ENCODE data around the gene TMX4. TPM values are rescaled to one million over a fixed set of nuclear protein-coding genes. Genes with fewer than 3 reads are reported as not detected.
"Not testable (repeated sequence)": the region's sequence is repeated elsewhere in the genome, so short reads cannot be mapped to it uniquely, and the experiment has no call there.

TMX4 gene
- total RNA-seq, 4 donors from 2014 or later: 44.7 to 71.7 (median 56.3) TPM

- no peaks in the 10 kb centered on the region for H3K9me3 ChIP-seq
- no peaks in the 10 kb centered on the region for H3K27me3 ChIP-seq
- H3K4me1 ChIP-seq: no peaks in the 10 kb centered on the region
- H3K27ac ChIP-seq: no peak overlapping the region
- DNase-seq (ENCODE audit: low spot score in 2 of 2): peak in 1 of 2 donors; percentile 19
- TF ChIP-seq POLR2A (IDR thresholded peaks at IDR 0.05): no peak
- TF ChIP-seq EP300 (IDR thresholded peaks at IDR 0.05): peak in 1 of 2 donors; percentile 10
- H3K36me3 ChIP-seq: no peaks in the 10 kb centered on the region
- 71 to 74% methylated on average over 4 of the region's 4 CpGs for WGBS, 2 donors
- no peak overlapping the region for H3K4me3 ChIP-seq
Measured at GRCh38 chr20:7967199-7967844, 52.2 kb downstream of the TMX4 start.

DNA sequence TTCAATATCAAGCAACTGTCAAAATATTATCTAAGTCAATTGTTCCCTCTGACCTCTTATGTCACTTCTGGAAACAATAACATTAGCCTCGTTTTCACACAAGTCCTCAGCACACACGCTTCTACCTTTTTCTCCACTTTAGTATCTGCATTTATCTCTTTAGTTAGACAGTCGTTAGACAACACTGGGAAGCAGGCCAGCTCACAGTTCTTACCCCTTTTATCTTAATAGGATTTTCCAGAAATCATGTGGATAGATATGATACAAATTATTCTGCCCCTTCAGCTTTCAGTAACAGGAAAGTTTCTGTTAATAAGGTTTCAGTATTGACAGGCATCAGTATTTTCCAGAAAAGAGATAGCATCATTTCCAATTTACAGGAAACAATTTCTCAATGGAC lies 53.4 kb downstream of the TMX4 start:
- Histone ChIP-seq H3K27ac (no peak overlapping the region), H3K36me3 (no peaks in the 10 kb centered on the region), H3K9me3 (no peaks in the 10 kb centered on the region), H3K4me3 (no peak overlapping the region), H3K27me3 (no peaks in the 10 kb centered on the region), H3K4me1 (no peaks in the 10 kb centered on the region)
- no peak for TF ChIP-seq CTCF (IDR thresholded peaks at IDR 0.05)
- DNase-seq (ENCODE audit: low spot score in 2 of 2): no peak
- WGBS, 2 donors: 29 to 33% methylated on average over 3 of the region's 3 CpGs

DNA sequence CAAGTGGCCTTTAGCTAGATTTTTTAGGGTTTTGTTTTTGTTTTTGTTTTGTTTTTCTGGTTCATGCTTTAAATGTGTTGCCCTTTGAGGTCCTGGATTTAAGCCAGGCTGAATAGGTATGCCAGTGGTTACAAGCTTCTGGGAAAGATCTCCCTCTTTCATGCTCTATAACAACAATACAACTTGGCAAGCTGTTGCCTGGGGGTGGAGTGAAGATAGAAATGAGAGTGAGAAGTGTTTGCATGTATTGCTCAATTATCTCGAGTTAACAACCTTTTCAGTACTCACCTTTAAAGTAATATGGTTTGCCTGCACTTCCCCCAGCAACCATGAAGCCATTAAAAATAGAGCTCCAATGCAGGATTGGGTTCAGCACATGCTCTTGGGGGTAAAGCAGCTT lies 60.1 kb downstream of the TMX4 start:
- TF ChIP-seq EP300 (IDR thresholded peaks at IDR 0.05) (no peak), CTCF (IDR thresholded peaks at IDR 0.05) (no peak), POLR2A (IDR thresholded peaks at IDR 0.05) (no peak)

DNA sequence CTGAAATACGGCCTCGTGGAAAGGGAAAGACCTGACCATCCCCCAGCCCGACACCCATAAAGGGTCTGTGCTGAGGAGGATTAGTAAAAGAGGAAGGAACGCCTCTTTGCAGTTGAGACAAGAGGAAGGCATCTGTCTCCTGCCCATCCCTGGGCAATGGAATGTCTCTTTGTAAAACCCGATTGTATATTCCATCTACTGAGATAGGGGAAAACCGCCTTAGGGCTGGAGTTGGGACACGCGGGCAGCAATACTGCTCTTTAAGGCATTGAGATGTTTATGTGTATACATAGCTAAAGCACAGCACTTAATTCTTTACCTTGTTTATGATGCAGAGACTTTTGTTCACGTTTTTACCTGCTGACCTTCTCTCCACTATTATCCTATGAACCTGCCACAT lies 63.0 kb downstream of the TMX4 start:
- H3K27ac ChIP-seq; H3K4me1 ChIP-seq; H3K27me3 ChIP-seq; H3K36me3 ChIP-seq; DNase-seq (ENCODE audit: low spot score in 2 of 2); H3K4me3 ChIP-seq: not testable (repeated sequence)
- 76 to 81% methylated on average over 9 of the region's 9 CpGs for WGBS, 2 donors
- peaks cover 0 to 14% (median 0%) of the 10 kb centered on the region in 4 donors for H3K9me3 ChIP-seq

More for the DNA sequence above, 60.1 kb downstream of the TMX4 start:
- H3K4me1 ChIP-seq: no peaks in the 10 kb centered on the region
- H3K4me3 ChIP-seq: no peak overlapping the region
- no peak for DNase-seq (ENCODE audit: low spot score in 2 of 2)
- H3K36me3 ChIP-seq: no peaks in the 10 kb centered on the region
- 49 to 60% methylated on average over 1 of the region's 1 CpG for WGBS, 2 donors
- H3K9me3 ChIP-seq: peaks cover 0 to 11% (median 0%) of the 10 kb centered on the region in 4 donors
- H3K27ac ChIP-seq: no peak overlapping the region
- no peaks in the 10 kb centered on the region for H3K27me3 ChIP-seq

DNA sequence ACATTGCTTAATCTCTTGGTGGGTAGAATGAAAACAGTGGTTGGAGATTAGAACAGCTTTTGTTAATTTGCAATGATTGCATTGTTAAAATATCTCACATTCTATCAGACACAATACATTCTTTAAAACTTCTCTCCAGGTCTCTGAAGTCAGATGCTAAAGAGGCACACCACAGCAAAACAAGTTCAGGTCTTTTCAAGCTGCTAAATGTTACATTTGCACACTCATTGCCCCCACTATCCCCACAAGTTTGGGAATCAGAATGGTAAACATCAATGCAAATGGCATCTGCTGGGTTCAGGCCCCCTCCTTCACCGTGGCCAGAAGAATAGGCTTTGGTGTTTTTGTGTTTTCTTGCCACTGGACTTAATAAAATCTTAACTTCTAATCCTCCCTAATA lies 69.2 kb downstream of the TMX4 start:
- Histone ChIP-seq H3K4me3 (no peak overlapping the region), H3K36me3 (no peaks in the 10 kb centered on the region), H3K4me1 (no peaks in the 10 kb centered on the region), H3K9me3 (peaks cover 0 to 16% (median 0%) of the 10 kb centered on the region in 4 donors), H3K27me3 (no peaks in the 10 kb centered on the region), H3K27ac (no peak overlapping the region)
- WGBS, 2 donors: 63 to 65% methylated on average over 1 of the region's 1 CpG
- TF ChIP-seq CTCF (IDR thresholded peaks at IDR 0.05): no peak
- no peak for TF ChIP-seq EP300 (IDR thresholded peaks at IDR 0.05)
- TF ChIP-seq POLR2A (IDR thresholded peaks at IDR 0.05): no peak
- DNase-seq (ENCODE audit: low spot score in 2 of 2): no peak

DNA sequence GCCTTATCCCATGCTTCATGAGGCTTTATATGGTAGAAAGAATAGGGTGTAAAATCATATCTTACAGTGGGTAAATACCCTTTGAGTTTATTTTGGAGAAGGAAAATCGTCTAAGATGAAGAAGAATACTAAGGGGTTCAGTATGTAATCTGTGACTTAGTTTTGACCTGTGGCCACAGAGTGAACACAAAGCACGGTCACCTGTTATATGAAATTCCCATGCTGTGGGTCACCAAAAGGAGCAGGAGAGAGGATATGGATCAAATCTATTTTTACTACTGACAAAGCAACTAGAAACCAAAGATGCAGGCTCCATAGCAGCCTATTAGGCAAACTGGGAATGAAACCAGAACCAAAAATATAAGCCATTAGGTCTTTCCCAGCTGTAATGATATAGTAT lies 75.7 kb downstream of the TMX4 start:
- 32 to 36% methylated on average over 2 of the region's 2 CpGs for WGBS, 2 donors
- no peak for DNase-seq (ENCODE audit: low spot score in 2 of 2)
- H3K4me3 ChIP-seq: no peak overlapping the region
- no peak overlapping the region for H3K27ac ChIP-seq
- H3K9me3 ChIP-seq: peaks cover 0 to 12% (median 0%) of the 10 kb centered on the region in 4 donors
- no peaks in the 10 kb centered on the region for H3K4me1 ChIP-seq
- no peaks in the 10 kb centered on the region for H3K27me3 ChIP-seq
- no peak for TF ChIP-seq POLR2A (IDR thresholded peaks at IDR 0.05)
- no peak for TF ChIP-seq CTCF (IDR thresholded peaks at IDR 0.05)
- no peak for TF ChIP-seq EP300 (IDR thresholded peaks at IDR 0.05)
- no peaks in the 10 kb centered on the region for H3K36me3 ChIP-seq

Data from tibial nerve (tissue), 4 donors.